ENCODE results near the gene GGT7.
"Not testable (repeated sequence)": the region's sequence is repeated elsewhere in the genome, so short reads cannot be mapped to it uniquely, and the experiment has no call there.

Gene GGT7

DNA sequence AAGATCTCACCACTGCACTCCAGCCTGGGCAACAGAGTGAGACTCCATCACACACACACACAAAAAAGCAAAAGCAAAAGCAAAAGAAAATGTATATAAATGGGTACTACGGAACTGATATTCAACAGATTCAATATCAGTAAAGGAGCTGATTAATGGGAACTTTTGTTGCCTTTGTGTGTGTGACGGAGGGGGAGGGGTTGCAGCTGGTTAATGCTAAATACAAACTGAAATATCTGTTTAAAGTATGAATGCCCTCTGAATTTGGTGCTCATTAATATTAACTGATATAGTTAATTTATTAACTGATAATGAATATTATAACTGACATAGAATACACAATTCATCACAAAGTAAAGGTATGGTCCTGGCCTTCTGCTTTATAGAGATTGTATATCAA lies 55.6 kb downstream of the GGT7 start:
- TF ChIP-seq MYC (IDR thresholded peaks at IDR 0.05; ENCODE audit: low read depth, low read length), result no peak
- no peak for TF ChIP-seq POLR2A (IDR thresholded peaks at IDR 0.05; ENCODE audit: extremely low read depth, insufficient read length)
- TF ChIP-seq, protein P1, sequence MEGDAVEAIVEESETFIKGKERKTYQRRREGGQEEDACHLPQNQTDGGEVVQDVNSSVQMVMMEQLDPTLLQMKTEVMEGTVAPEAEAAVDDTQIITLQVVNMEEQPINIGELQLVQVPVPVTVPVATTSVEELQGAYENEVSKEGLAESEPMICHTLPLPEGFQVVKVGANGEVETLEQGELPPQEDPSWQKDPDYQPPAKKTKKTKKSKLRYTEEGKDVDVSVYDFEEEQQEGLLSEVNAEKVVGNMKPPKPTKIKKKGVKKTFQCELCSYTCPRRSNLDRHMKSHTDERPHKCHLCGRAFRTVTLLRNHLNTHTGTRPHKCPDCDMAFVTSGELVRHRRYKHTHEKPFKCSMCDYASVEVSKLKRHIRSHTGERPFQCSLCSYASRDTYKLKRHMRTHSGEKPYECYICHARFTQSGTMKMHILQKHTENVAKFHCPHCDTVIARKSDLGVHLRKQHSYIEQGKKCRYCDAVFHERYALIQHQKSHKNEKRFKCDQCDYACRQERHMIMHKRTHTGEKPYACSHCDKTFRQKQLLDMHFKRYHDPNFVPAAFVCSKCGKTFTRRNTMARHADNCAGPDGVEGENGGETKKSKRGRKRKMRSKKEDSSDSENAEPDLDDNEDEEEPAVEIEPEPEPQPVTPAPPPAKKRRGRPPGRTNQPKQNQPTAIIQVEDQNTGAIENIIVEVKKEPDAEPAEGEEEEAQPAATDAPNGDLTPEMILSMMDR (IDR thresholded peaks at IDR 0.05; ENCODE audit: low read depth, low read length), result no peak
- TF ChIP-seq, protein P2, sequence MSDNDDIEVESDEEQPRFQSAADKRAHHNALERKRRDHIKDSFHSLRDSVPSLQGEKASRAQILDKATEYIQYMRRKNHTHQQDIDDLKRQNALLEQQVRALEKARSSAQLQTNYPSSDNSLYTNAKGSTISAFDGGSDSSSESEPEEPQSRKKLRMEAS (IDR thresholded peaks at IDR 0.05; ENCODE audit: low read depth, low read length), result no peak
- DNase-seq (ENCODE audit: low read depth), result no peak

DNA sequence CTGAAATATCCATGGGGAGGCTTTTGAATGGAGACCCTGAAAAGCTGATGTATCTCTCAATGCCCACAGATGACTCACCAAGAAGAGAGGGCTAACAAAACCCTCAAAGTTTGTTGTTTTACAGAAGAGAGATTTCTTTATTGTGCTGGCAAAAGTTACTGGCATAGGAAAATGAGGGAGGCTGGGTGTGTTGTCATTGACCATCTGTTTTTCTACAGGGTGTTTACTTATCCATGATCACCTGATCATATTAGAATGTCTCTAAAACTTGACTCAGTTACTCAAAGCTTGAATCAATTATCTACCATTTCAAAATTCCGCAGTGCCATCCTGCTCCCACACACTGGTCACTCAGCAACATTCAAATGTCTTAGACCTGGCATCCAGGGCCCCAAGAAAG lies 57.0 kb downstream of the GGT7 start:
- H3K4me3 ChIP-seq (ENCODE audit: low read depth, low read length), result no peak overlapping the region
- DNase-seq (ENCODE audit: low read depth), result no peak
- TF ChIP-seq, protein P2 (IDR thresholded peaks at IDR 0.05; ENCODE audit: low read depth, low read length), result no peak
- TF ChIP-seq POLR2A (IDR thresholded peaks at IDR 0.05; ENCODE audit: extremely low read depth, insufficient read length) (no peak), MYC (IDR thresholded peaks at IDR 0.05; ENCODE audit: low read depth, low read length) (no peak)
- TF ChIP-seq, protein P1 (IDR thresholded peaks at IDR 0.05; ENCODE audit: low read depth, low read length), result no peak

More for the DNA sequence above, 55.6 kb downstream of the GGT7 start:
- H3K4me3 ChIP-seq (ENCODE audit: low read depth, low read length), result no peak overlapping the region

DNA sequence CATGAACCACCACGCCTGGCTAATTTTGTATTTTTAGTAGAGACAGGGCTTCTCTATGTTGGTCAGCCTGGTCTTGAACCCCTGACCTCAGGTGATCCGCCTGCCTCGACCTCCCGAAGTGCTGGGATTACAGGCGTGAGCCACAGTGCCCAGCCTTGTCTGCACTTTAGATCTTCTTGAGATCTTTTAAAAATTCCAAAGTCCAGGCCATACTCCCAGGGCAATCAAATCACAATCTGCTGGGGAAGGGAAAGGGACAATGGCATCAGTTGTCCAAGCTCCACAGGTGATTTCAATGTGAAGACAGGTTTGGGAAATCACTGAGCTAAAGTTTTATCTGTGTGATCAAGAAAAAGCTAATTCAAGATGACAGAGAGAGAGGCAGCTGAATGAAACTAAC lies 64.1 kb downstream of the GGT7 start:
- TF ChIP-seq MYC (IDR thresholded peaks at IDR 0.05; ENCODE audit: low read depth, low read length) (no peak), POLR2A (IDR thresholded peaks at IDR 0.05; ENCODE audit: extremely low read depth, insufficient read length) (no peak)
- TF ChIP-seq, protein P1 (IDR thresholded peaks at IDR 0.05; ENCODE audit: low read depth, low read length), result no peak
- TF ChIP-seq, protein P2 (IDR thresholded peaks at IDR 0.05; ENCODE audit: low read depth, low read length), result no peak
- no peak overlapping the region for H3K4me3 ChIP-seq (ENCODE audit: low read depth, low read length)
- DNase-seq (ENCODE audit: low read depth), result no peak

DNA sequence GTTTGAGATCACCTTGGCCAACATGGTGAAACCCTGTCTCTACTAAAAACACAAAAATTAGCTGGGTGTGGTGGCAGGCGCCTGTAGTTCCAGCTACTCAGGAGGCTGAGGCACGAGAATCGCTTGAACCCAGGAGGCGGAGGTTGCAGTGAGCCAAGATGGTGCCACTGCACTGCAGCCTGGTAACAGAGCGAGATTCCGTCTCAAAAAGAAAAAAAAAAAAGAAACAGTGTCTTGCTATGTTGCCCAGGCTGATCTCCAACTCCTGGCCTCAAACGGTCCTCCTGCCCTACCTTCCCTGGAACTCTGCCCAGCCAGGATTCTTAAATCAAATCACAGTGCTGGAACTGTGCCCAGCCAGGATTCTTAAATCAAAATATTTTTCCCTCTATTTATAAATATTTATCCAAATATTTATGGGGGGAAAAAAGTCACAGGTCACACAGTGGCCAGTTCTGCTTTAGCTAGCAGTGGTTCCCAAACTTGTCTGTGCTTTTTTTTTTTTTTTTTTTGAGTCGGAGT lies 64.7 kb downstream of the GGT7 start:
- H3K4me3 ChIP-seq (ENCODE audit: low read depth, low read length); DNase-seq (ENCODE audit: low read depth): not testable (repeated sequence)

DNA sequence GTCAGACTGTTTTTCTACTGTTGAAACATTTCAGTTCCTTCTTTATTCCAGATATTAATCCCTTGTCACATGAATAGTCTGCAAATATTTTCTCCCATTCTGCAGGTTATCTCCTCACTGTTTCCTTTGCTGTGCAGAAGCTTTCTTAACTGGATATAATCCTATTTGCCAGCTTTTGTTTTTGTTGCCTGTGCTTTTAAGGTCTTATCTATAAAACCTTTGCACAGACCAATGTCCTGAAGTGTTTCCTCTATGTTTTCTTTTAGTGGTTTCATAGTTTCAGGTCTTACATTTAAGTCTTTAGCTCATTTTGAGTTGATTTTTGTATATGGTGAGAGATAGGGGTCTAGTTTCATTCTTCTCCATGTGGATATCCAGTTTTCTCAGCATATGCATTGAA lies 66.4 kb downstream of the GGT7 start:
- DNase-seq (ENCODE audit: low read depth), result no peak
- TF ChIP-seq, protein P1 (IDR thresholded peaks at IDR 0.05; ENCODE audit: low read depth, low read length), result no peak
- no peak for TF ChIP-seq POLR2A (IDR thresholded peaks at IDR 0.05; ENCODE audit: extremely low read depth, insufficient read length)
- no peak overlapping the region for H3K4me3 ChIP-seq (ENCODE audit: low read depth, low read length)

DNA sequence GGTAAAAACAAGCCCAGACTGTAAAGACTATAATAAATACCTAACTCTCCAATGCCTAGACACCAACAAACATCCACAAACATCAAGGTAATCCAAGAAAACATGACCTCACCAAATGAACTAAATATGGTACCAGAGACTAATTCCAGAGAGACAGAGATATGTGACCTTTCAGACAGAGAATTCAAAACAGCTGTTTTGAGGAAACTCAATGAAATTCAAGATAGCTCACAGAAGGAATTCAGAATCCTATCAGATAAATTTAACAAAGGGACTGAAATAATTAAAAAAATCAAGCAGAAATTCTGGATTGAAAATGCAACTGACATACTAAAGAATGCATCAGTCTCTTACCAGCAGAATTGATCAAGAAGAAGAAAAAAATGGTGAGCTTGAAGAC lies 73.8 kb downstream of the GGT7 start:
- TF ChIP-seq, protein P2 (IDR thresholded peaks at IDR 0.05; ENCODE audit: low read depth, low read length), result no peak
- TF ChIP-seq POLR2A (IDR thresholded peaks at IDR 0.05; ENCODE audit: extremely low read depth, insufficient read length) (no peak), MYC (IDR thresholded peaks at IDR 0.05; ENCODE audit: low read depth, low read length) (no peak)
- TF ChIP-seq, protein P1 (IDR thresholded peaks at IDR 0.05; ENCODE audit: low read depth, low read length), result no peak
- no peak overlapping the region for H3K4me3 ChIP-seq (ENCODE audit: low read depth, low read length)
- no peak for DNase-seq (ENCODE audit: low read depth)

All from NB4 (cell line).